Right cardiac atrium (tissue), 5 donors: ENCODE results near the gene TOX2. TPM values are rescaled to one million over a fixed set of nuclear protein-coding genes. Genes with fewer than 3 reads are reported as not detected.

ENCODE experiments used
- ATAC-seq, 2 donors: fragments of 200-7000 bp; cut with Tn5 transposase; one replicate each; pipeline versions ENCODE4 v1.8.0 to v1.9.1; 2020; ENCODE audit warnings: moderate library complexity in 2 of 2, mild to moderate bottlenecking in 1 of 2
- DNase-seq, 3 donors: peaks; one replicate each; pipeline ENCODE4 v3.0.0-alpha.2; 2020
- H3K27ac ChIP-seq: one replicate; pipeline ENCODE4 v1.5.1; 2013; ENCODE audit warnings: mild to moderate bottlenecking, low read length, control low read depth, moderate library complexity
- H3K27me3 ChIP-seq: one replicate; pipeline ENCODE4 v1.6.1; 2013; ENCODE audit not compliant: control insufficient read depth, insufficient read depth
- H3K4me1 ChIP-seq: one replicate; pipeline ENCODE4 v1.6.1; 2013; ENCODE audit warnings: low read length; ENCODE audit not compliant: control insufficient read depth, insufficient read depth
- H3K4me3 ChIP-seq: one replicate; pipeline ENCODE4 v1.5.1; 2013; ENCODE audit warnings: low read length, control low read depth
- H3K9me3 ChIP-seq: one replicate; pipeline ENCODE4 v1.6.1; 2013; ENCODE audit warnings: low read length; ENCODE audit not compliant: control insufficient read depth
- WGBS: extraction: QIAGEN DNeasy Blood & Tissue Kit; methylation state at CpG from one replicate; pipeline ENCODE4 v1.1.7; 2013; 5-methylcytosine and 5-hydroxymethylcytosine counted together
- intact Hi-C, 4 donors: fragments of 100-400 bp; cut with DNase I; formaldehyde crosslinking; loops; one replicate each; pipeline versions ENCODE4 v1.11.0 to v1.14.0; 2022 to 2023
- polyA plus RNA-seq: library from polyadenylated mRNA; stranded (reverse); fragments of 200-250 nt; gene quantifications from one replicate; pipeline ENCODE4 v1.2.3, GENCODE V29; 2013
- total RNA-seq, 4 donors: library from RNA; stranded (reverse); fragmentation: NEBNext Ultra II Directional; extraction: Animal tissue kit (Norgen Biotek cat#: 25700); gene quantifications; one replicate each; pipeline ENCODE4 v1.2.1, GENCODE V29; 2021
- donor health status: healthy with polysubstance abuse.
- donor health status: DM: no; HTN: yes; CAD: no.
- donor health status: DM: no; HTN: no; CAD: no.
- donor health status: DM: no; HTN: yes; CAD: no; lungs with severe emphysema.
- donor health status: DM: yes; HTN: yes; CAD: no.

TOX2 gene
- total and polyA plus RNA-seq, 5 donors: 0.99 to 3.0 (median 1.5) TPM

GRCh38 chr20:44031781-44032582 lies 117.3 kb downstream of the TOX2 start:
- H3K27me3 ChIP-seq: no peaks in the 10 kb centered on the region
- H3K9me3 ChIP-seq: no peaks in the 10 kb centered on the region
- H3K4me3 ChIP-seq: no peak overlapping the region
- H3K4me1 ChIP-seq: no peaks in the 10 kb centered on the region
- ATAC-seq (no peak), DNase-seq (no peak)
- intact Hi-C loops: no loop called here
- no peak overlapping the region for H3K27ac ChIP-seq
- 77% methylated on average over 12 of the region's 12 CpGs for WGBS

DNA sequence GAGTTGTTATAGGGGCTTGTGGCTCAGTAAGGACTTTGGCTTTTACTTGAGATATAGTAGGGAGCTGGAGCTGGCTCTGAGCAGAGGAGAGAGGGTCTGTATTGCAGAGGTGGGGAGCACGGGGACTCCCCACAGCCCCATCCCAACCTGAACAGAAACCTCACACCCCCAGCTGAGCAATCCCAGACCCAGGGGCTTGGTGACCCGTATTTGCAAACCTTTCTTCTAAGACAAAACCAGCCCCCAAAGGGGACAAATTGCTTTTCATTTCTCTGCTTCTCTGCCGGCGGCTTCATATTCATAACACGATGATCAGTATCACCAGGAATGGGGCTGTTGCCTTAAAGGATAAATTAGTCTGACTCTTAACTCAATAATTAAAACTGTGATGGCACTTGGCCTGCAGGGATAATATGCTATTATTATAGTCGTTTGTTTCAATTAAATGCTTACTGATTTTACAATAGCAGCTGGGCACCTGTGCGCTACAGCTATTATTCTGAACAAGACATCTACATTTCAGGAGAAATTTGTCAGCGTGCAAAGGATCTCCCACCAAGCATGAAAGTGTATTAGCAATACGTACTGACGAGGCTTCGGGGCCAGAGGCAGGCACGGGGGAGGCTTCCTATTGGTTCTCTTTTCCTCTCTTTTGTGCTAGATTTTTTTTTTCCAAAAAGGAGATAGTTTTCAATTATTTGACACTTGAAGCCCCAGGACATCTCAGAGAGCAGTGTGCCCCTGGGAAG lies 118.1 kb downstream of the TOX2 start:
- no peaks in the 10 kb centered on the region for H3K4me1 ChIP-seq
- intact Hi-C loops: no loop called here
- H3K9me3 ChIP-seq: no peaks in the 10 kb centered on the region
- H3K4me3 ChIP-seq: no peak overlapping the region
- H3K27me3 ChIP-seq: no peaks in the 10 kb centered on the region
- 82% methylated on average over 12 of the region's 12 CpGs for WGBS
- no peak for DNase-seq
- no peak for ATAC-seq
- no peak overlapping the region for H3K27ac ChIP-seq

- Histone ChIP-seq H3K27me3 (no peaks in the 10 kb centered on the region), H3K4me1 (no peaks in the 10 kb centered on the region), H3K27ac (no peak overlapping the region), H3K9me3 (no peaks in the 10 kb centered on the region), H3K4me3 (no peak overlapping the region)
- DNase-seq: no peak
- no peak for ATAC-seq
- intact Hi-C loops: no loop called here
- 7% methylated on average over 2 of the region's 2 CpGs for WGBS
Observed at GRCh38 chr20:44033344-44033743, 118.7 kb downstream of the TOX2 start.

- Histone ChIP-seq H3K4me1 (no peaks in the 10 kb centered on the region), H3K4me3 (no peak overlapping the region), H3K27ac (no peak overlapping the region), H3K27me3 (no peaks in the 10 kb centered on the region), H3K9me3 (no peaks in the 10 kb centered on the region)
- ATAC-seq (no peak), DNase-seq (no peak)
- 83% methylated on average over 4 of the region's 4 CpGs for WGBS
- intact Hi-C loops: no loop called here
Observed at GRCh38 chr20:44033873-44034272, 119.2 kb downstream of the TOX2 start.

GRCh38 chr20:44034451-44034850 lies 119.8 kb downstream of the TOX2 start:
- no peak overlapping the region for H3K27ac ChIP-seq
- no peak for DNase-seq
- H3K27me3 ChIP-seq: no peaks in the 10 kb centered on the region
- H3K4me3 ChIP-seq: no peak overlapping the region
- WGBS: 84% methylated on average over 1 of the region's 1 CpG
- no peak for ATAC-seq
- no peaks in the 10 kb centered on the region for H3K4me1 ChIP-seq
- H3K9me3 ChIP-seq: no peaks in the 10 kb centered on the region
- intact Hi-C loops: no loop called here

DNA sequence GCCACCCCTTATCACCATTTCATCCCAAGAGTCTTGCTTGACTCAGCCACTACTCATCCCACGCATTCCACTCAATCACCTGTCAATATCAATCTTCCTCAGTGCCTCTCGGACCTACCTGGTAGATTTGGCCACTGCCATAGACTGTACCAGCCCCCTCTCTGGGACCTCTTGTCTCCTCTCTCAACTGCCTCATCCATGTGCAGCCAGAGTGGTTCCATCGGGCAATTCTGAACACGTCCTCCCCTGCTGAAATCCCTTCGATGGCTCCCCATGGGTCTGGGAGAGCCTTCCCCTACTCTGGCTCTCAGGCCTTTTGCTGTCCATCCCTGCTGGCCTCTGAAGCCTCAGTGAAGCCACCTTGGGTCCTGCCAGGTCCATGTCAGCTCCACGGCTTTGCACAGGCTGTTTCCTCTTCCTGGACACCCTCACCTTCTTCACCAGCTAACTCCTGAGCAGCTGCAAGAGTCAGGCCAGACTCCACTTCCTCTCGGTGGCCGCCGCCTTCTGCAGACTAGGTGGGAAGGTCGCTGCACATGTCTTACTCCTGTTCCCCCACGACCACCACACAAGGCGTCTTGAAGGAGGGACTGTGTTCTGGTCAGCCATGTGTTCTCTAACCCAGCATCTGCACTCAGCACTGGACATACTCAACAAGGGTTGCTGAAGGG lies 120.4 kb downstream of the TOX2 start:
- intact Hi-C loops: no loop called here
- Histone ChIP-seq H3K4me3 (no peak overlapping the region), H3K9me3 (no peaks in the 10 kb centered on the region), H3K27ac (no peak overlapping the region), H3K27me3 (no peaks in the 10 kb centered on the region), H3K4me1 (no peaks in the 10 kb centered on the region)
- no peak for DNase-seq
- ATAC-seq: no peak
- WGBS: 79% methylated on average over 12 of the region's 12 CpGs

GRCh38 chr20:44035924-44036323 lies 121.3 kb downstream of the TOX2 start:
- no peaks in the 10 kb centered on the region for H3K9me3 ChIP-seq
- H3K4me3 ChIP-seq: no peak overlapping the region
- ATAC-seq: no peak
- intact Hi-C loops: no loop called here
- no peak for DNase-seq
- H3K4me1 ChIP-seq: no peaks in the 10 kb centered on the region
- no peaks in the 10 kb centered on the region for H3K27me3 ChIP-seq
- WGBS: 82% methylated on average over 8 of the region's 8 CpGs
- H3K27ac ChIP-seq: no peak overlapping the region

GRCh38 chr20:44036441-44036840 lies 121.8 kb downstream of the TOX2 start:
- Histone ChIP-seq H3K27ac (no peak overlapping the region), H3K27me3 (no peaks in the 10 kb centered on the region), H3K4me1 (no peaks in the 10 kb centered on the region), H3K4me3 (no peak overlapping the region), H3K9me3 (no peaks in the 10 kb centered on the region)
- no peak for ATAC-seq
- 93% methylated on average over 4 of the region's 4 CpGs for WGBS
- intact Hi-C loops: no loop called here
- no peak for DNase-seq

GRCh38 chr20:44038681-44039123 lies 124.0 kb downstream of the TOX2 start:
- no peak overlapping the region for H3K27ac ChIP-seq
- 19% methylated on average over 15 of the region's 15 CpGs for WGBS
- intact Hi-C loops: no loop called here
- DNase-seq: no peak
- H3K9me3 ChIP-seq: no peaks in the 10 kb centered on the region
- no peaks in the 10 kb centered on the region for H3K4me1 ChIP-seq
- no peak overlapping the region for H3K4me3 ChIP-seq
- no peak for ATAC-seq
- no peaks in the 10 kb centered on the region for H3K27me3 ChIP-seq

GRCh38 chr20:44039147-44039546 lies 124.5 kb downstream of the TOX2 start:
- no peak for DNase-seq
- ATAC-seq: no peak
- Histone ChIP-seq H3K4me3 (no peak overlapping the region), H3K9me3 (no peaks in the 10 kb centered on the region), H3K27ac (no peak overlapping the region), H3K4me1 (no peaks in the 10 kb centered on the region), H3K27me3 (no peaks in the 10 kb centered on the region)
- 92% methylated on average over 1 of the region's 1 CpG for WGBS
- intact Hi-C loops: no loop called here

DNA sequence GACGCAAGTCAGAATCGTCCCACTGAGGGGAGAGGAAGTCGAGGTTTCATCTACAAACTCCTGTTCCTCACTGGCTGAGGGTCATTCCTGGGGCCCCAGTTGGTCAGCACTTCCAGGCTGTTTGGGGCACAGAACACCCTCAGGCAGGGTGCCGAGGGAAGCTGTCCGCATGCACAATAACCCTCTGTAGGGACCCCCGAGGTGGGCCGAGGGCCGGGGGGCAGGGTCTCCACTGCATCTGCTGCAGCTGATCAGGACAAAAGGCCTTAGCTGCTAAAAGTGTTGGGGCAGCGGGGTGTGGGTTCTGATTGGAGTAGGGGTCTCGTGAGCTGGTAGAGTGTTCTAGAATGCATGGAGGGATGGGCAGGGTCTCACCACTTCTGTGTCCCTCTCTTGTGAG lies 125.1 kb downstream of the TOX2 start:
- no peaks in the 10 kb centered on the region for H3K9me3 ChIP-seq
- ATAC-seq: no peak

More for the DNA sequence above, 125.1 kb downstream of the TOX2 start:
- WGBS: 78% methylated on average over 10 of the region's 10 CpGs
- Histone ChIP-seq H3K27ac (no peak overlapping the region), H3K27me3 (no peaks in the 10 kb centered on the region), H3K4me3 (no peak overlapping the region), H3K4me1 (no peaks in the 10 kb centered on the region)
- DNase-seq: no peak
- intact Hi-C loops: no loop called here
